Astrocyte (in vitro differentiated cells and primary cell): ENCODE data around the gene DLG1. TPM values are rescaled to one million over a fixed set of nuclear protein-coding genes. Genes with fewer than 3 reads are reported as not detected.
A peak's percentile ranks its signal among the peaks of the same experiment; 100 is the strongest.

Source experiments
- DNase-seq: peaks from one replicate; pipeline ENCODE4 v3.0.0-alpha.2; 2010; ENCODE audit warnings: low read depth
- FAIRE-seq: peaks from 2 replicates; lab custom pipeline; 2011; peaks lifted over from hg19 to GRCh38; lab: Jason Lieb, UNC
- H2AFZ ChIP-seq: 2 replicates; pipeline ENCODE4 v1.6.0; 2012; ENCODE audit warnings: low read depth, low read length, inconsistent platforms
- H3K27ac ChIP-seq: 2 replicates; pipeline ENCODE4 v1.5.1; 2011; ENCODE audit warnings: low read depth, low read length, inconsistent platforms
- H3K27me3 ChIP-seq: 2 replicates; pipeline ENCODE4 v1.6.0; 2011; ENCODE audit warnings: low read length, inconsistent platforms; ENCODE audit not compliant: insufficient read depth
- H3K36me3 ChIP-seq: 2 replicates; pipeline ENCODE4 v1.5.1; 2011; ENCODE audit warnings: low read length, inconsistent platforms; ENCODE audit not compliant: insufficient read depth
- H3K4me1 ChIP-seq: 2 replicates; pipeline ENCODE4 v1.5.1; 2011; ENCODE audit warnings: low read length, inconsistent platforms; ENCODE audit not compliant: insufficient read depth
- H3K4me2 ChIP-seq: 2 replicates; pipeline ENCODE4 v1.6.0; 2012; ENCODE audit warnings: low read length, inconsistent platforms
- H3K4me3 ChIP-seq: 2 replicates; pipeline ENCODE4 v1.5.1; 2011; ENCODE audit warnings: low read depth, mild to moderate bottlenecking, low read length, inconsistent platforms; ENCODE audit not compliant: insufficient read depth
- H3K79me2 ChIP-seq: 2 replicates; pipeline ENCODE4 v1.6.0; 2012; ENCODE audit warnings: mild to moderate bottlenecking, low read length, inconsistent platforms; ENCODE audit not compliant: insufficient read depth
- H3K9ac ChIP-seq: 2 replicates; pipeline ENCODE4 v1.6.0; 2012; ENCODE audit warnings: mild to moderate bottlenecking, low read length, inconsistent platforms
- H3K9me3 ChIP-seq: 2 replicates; pipeline ENCODE4 v1.5.1; 2012; ENCODE audit warnings: low read depth, mild to moderate bottlenecking, low read length, inconsistent platforms; ENCODE audit not compliant: insufficient read depth
- H4K20me1 ChIP-seq: 2 replicates; pipeline ENCODE4 v1.6.0; 2012; ENCODE audit warnings: low read length, inconsistent platforms; ENCODE audit not compliant: insufficient read depth
- H3K27ac Mint-ChIP-seq: one replicate; pipeline ENCODE4 v1.8.0; 2021; ENCODE audit warnings: mild to moderate bottlenecking, mixed read lengths; ENCODE audit not compliant: unreplicated experiment
- H3K27me3 Mint-ChIP-seq: one replicate; pipeline ENCODE4 v1.8.0; 2021; ENCODE audit warnings: low read depth, mixed read lengths; ENCODE audit not compliant: unreplicated experiment
- H3K36me3 Mint-ChIP-seq: one replicate; pipeline ENCODE4 v1.8.0; 2021; ENCODE audit warnings: low read depth, mixed read lengths; ENCODE audit not compliant: unreplicated experiment
- H3K4me1 Mint-ChIP-seq: one replicate; pipeline ENCODE4 v1.8.0; 2021; ENCODE audit warnings: low read depth, mixed read lengths; ENCODE audit not compliant: unreplicated experiment
- H3K4me3 Mint-ChIP-seq: one replicate; pipeline ENCODE4 v1.8.0; 2021; ENCODE audit warnings: mild to moderate bottlenecking, moderate library complexity, mixed read lengths; ENCODE audit not compliant: unreplicated experiment
- H3K9me3 Mint-ChIP-seq: one replicate; pipeline ENCODE4 v1.8.0; 2021; ENCODE audit warnings: mild to moderate bottlenecking, mixed read lengths; ENCODE audit not compliant: unreplicated experiment
- CTCF ChIP-seq: IDR thresholded peaks from 2 replicates; pipeline ENCODE4 v1.5.1; 2011; ENCODE audit warnings: low read depth, mild to moderate bottlenecking, inconsistent platforms, low read length, moderate library complexity; ENCODE audit not compliant: insufficient read depth
- EZH2 ChIP-seq: IDR thresholded peaks from 2 replicates; pipeline ENCODE4 v1.6.1; 2012; ENCODE audit warnings: mild to moderate bottlenecking, low read length, inconsistent platforms; ENCODE audit not compliant: insufficient read depth
- total RNA-seq: library from RNA; stranded (reverse); gene quantifications from 2 replicates; pipeline ENCODE4 v1.2.1, GENCODE V29; 2021

The DLG1 gene
- total RNA-seq, 1 donor from 2014 or later = 210 TPM

GRCh38 chr3:197303452-197303851, 5.0 kb upstream of the DLG1 start:
- Mint-ChIP-seq H3K27ac (no peak overlapping the region), H3K4me3 (no peak overlapping the region), H3K27me3 (no peaks in the 10 kb centered on the region), H3K9me3 (no peaks in the 10 kb centered on the region), H3K36me3 (no peaks in the 10 kb centered on the region), H3K4me1 (peaks cover 33% of the 10 kb centered on the region)
- Histone ChIP-seq H3K9me3 (no peaks in the 10 kb centered on the region), H3K27me3 (no peaks in the 10 kb centered on the region), H3K4me1 (peaks cover 49% of the 10 kb centered on the region), H3K4me2 (no peak overlapping the region), H3K36me3 (no peaks in the 10 kb centered on the region), H2AFZ (no peak overlapping the region), H4K20me1 (no peaks in the 10 kb centered on the region), H3K79me2 (no peaks in the 10 kb centered on the region), H3K4me3 (no peak overlapping the region), H3K27ac (no peak overlapping the region), H3K9ac (no peak overlapping the region)
- FAIRE-seq (no peak), DNase-seq (no peak)
- TF ChIP-seq EZH2 = no peak

GRCh38 chr3:197302696-197303341, 4.4 kb upstream of the DLG1 start:
- DNase-seq (peak; percentile 46), FAIRE-seq (no peak)
- Mint-ChIP-seq H3K4me1 (peaks cover 30% of the 10 kb centered on the region), H3K36me3 (no peaks in the 10 kb centered on the region), H3K9me3 (no peaks in the 10 kb centered on the region), H3K27ac (peak overlapping the region; percentile 62), H3K27me3 (no peaks in the 10 kb centered on the region), H3K4me3 (no peak overlapping the region)
- no peak overlapping the region for H3K9ac ChIP-seq
- H3K79me2 ChIP-seq = peaks cover 6% of the 10 kb centered on the region
- peaks cover 44% of the 10 kb centered on the region for H3K4me1 ChIP-seq
- H3K4me2 ChIP-seq = peak overlapping the region; percentile 42
- no peak overlapping the region for H3K27ac ChIP-seq
- no peaks in the 10 kb centered on the region for H3K36me3 ChIP-seq
- TF ChIP-seq CTCF (no peak), EZH2 (no peak)
- no peaks in the 10 kb centered on the region for H3K27me3 ChIP-seq
- no peak overlapping the region for H3K4me3 ChIP-seq
- no peaks in the 10 kb centered on the region for H4K20me1 ChIP-seq
- peak overlapping the region; percentile 14 for H2AFZ ChIP-seq
- H3K9me3 ChIP-seq = no peaks in the 10 kb centered on the region

GRCh38 chr3:197302033-197302432, 3.6 kb upstream of the DLG1 start:
- Mint-ChIP-seq H3K36me3 (no peaks in the 10 kb centered on the region), H3K4me3 (no peak overlapping the region), H3K4me1 (peaks cover 24% of the 10 kb centered on the region), H3K9me3 (no peaks in the 10 kb centered on the region), H3K27ac (peak overlapping the region; percentile 62), H3K27me3 (no peaks in the 10 kb centered on the region)
- Histone ChIP-seq H3K9ac (no peak overlapping the region), H3K27me3 (no peaks in the 10 kb centered on the region), H3K79me2 (peaks cover 13% of the 10 kb centered on the region), H4K20me1 (peaks cover 3% of the 10 kb centered on the region), H3K4me3 (no peak overlapping the region), H3K4me1 (peaks cover 39% of the 10 kb centered on the region), H3K4me2 (no peak overlapping the region), H3K9me3 (no peaks in the 10 kb centered on the region), H3K27ac (no peak overlapping the region), H3K36me3 (no peaks in the 10 kb centered on the region), H2AFZ (no peak overlapping the region)
- no peak for FAIRE-seq
- TF ChIP-seq CTCF (no peak), EZH2 (no peak)
- DNase-seq = no peak
